CD4-positive, alpha-beta T cell treated with Interleukin-4 for 1 hour (primary cell): ENCODE data around the gene EEPD1.

Source experiments
- DNase-seq, 2 donors: peaks; one replicate each; pipeline ENCODE4 v3.0.0-alpha.2; 2020 to 2022

The EEPD1 gene

DNA sequence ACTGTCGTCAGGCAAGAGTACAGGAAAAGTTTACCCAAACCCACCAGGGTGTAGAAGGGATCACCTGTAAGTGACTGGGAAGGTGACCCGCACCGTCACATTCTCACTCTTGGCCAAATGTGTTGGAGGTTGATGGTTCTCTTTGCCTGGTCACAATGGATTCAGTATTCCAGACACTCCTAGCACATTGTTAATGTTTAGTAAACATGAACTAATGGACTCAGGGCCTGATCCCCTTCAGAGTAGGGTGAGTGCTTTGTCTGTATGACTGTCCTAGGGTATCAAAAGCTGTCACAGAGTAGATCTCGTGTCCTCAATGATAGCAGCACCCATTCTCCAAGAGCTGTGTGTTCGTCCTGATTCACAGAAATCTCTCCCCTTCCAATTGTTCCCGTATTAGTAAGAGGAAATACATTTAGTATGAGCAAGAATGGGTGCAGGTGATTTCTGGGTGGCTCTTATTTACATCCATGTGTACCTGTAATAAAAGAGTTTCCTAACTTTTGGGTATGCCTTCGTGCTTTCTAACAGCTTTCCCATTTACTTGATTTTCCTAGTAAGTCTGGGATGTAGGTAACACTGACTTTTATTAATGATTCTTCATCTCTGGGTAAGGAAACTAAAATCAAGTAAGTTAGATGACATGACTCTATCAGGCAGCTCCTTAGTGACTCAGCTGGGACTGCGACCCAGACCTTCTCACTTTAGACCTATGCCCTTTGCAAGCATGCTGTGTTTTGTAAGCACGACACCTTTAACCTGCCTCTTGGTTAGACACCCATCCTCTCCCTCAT, 4.7 kb downstream of the EEPD1 start:
- DNase-seq: no peak

DNA sequence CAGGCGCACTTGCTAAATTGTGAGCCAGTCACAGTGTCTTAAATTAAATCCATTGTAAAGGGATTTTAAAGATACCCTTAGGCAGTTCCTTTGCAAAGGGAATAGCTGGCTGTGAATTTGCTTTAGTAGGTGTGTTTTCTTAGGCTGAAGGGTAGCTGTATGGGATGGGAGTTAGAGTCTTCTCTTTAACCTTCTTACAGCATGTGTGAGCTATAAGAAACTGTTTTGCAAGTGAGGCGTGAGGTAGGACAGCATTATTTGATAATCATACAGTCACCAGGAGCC, 5.2 kb downstream of the EEPD1 start:
- no peak for DNase-seq

DNA sequence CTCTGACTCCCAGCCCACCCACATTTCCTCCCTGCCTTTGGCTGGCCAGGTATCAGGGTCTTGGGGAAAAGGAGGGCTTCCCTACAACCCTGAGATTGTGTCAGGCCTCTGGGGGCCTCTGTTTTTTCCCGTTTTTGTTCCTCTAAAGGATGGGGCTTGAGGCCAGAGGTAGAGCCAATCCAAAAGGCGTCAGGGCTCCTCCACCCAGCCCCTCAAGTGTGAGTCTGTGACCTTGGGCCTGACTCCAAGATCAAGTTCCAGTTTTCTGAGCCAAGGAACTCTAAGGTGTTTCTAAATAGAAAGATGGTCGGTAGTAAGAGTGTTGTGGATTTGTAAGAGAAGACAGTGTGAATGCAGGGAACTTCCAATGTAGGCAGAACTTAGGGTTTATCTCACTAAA, 6.6 kb downstream of the EEPD1 start:
- no peak for DNase-seq

DNA sequence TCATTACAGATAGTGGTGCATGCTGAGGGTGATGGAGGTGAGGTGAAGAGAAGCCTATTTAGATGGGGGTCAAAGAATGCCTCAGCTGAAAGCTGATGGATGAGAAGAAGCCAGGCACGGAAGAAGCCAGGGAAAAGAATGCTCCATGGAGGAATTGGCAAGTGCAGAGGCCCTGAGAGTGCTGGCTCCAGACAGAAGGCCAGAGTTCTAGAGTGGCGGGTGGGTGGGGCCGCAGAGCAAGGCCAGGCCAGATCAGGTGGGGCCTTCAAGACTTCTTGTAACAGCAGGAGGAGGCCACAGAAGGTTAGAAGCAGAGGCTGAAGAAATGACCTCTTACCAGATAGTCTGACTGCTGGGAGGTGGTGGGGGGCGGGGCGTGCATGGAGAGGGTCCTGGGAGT, 7.3 kb downstream of the EEPD1 start:
- no peak for DNase-seq

DNA sequence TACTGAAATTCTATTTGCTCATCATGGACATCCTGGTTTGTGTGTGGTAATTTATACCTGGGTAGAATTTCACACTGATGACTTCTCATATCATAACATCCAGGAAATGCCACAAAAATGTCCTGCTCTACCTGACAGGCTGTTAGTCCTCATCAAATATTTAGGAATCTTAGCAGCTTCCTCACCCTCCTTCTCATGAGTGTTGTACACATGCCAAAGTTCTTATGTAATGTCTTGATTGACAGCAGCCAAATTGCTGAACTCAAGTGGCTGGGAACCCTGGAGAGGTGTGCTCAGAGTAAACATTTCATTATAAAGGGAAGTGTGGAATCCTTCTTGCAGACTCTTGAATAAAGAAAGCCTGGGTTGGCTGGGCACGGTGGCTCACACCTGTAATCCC, 8.9 kb downstream of the EEPD1 start:
- DNase-seq: no peak

DNA sequence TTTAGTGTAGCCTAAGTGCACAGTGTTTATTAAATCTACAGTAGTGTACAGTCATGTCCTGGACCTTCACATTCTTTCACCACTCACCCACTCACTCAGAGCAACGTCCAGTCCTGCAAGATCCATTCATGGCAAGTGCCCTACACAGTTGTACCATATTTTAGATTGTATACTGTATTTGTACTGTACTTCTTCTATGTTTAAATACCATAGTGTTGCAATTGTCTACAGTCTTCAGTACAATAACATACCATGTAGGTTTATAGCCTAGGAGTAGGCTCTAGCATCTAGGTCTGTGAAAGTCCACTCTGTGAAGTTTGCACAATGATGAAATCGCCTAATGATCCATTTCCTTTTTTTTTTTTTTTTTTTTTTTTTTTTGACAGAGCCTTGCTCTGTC, 12.0 kb downstream of the EEPD1 start:
- DNase-seq: no peak

DNA sequence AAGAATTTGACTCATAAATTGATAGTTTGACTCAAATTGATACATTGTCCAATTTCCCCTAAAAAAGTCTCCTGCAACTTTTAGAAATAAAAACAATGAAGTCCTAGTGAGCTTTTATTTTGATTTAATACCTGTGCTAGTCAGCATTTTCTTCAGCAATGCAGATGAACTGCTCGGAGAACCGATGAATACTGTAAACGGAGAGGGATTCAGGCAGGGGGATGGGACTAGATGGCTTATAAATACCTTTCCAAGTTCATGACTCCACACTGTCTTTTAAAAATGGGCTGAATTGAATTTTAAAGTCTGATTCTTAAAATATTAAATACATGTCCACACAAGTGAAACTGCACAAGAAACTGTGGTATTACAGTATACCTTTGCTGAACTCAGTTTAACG, 12.7 kb downstream of the EEPD1 start:
- no peak for DNase-seq

DNA sequence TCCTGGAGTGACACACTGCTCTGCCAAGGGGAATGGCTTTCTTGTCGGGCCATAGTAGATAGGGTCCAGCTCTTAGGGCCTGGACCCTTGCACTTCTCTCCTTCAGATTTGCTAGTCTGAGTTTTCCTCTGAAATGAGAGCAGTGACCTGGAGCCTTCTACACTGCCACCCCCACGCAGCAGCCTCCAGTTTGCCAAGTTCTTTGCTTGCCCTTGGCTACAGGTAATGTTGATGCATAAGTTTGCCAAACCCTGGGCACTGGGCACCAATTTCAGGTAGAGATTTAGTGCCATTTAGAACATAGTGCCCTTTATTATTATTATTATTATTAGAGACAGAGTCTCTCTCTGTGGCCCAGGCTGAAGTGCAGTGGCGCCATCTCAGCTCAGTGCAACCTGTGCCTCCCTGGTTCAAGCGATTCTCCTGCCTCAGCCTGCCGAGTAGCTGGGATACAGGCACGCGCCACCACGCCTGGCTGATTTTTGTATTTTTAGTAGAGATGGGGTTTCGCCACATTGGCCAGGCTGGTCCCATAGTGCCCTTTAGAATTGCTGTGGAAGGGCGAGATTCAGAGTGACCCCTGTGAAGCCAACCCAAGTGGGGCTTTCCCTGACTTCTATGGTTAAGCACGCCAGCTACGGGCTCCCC, 14.5 kb downstream of the EEPD1 start:
- DNase-seq: no peak

DNA sequence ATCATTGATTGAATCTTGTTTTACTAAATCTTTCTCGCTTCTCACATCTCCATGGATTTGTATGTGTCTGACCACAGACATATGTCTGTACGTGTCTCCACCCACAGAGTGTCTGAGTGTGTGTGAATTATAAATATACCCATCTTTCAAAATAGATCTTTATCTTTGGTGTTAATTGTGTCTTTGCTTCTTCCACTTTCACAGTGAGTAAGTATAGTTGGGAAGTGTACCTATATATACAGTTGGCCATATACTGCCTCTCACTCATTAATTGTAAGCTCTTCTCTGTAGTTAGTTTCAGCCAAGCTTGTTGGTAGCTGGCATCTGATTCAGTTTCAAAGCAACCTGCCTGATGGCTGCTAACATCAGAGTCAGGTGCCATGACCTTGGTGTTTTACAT, 18.4 kb downstream of the EEPD1 start:
- no peak for DNase-seq

DNA sequence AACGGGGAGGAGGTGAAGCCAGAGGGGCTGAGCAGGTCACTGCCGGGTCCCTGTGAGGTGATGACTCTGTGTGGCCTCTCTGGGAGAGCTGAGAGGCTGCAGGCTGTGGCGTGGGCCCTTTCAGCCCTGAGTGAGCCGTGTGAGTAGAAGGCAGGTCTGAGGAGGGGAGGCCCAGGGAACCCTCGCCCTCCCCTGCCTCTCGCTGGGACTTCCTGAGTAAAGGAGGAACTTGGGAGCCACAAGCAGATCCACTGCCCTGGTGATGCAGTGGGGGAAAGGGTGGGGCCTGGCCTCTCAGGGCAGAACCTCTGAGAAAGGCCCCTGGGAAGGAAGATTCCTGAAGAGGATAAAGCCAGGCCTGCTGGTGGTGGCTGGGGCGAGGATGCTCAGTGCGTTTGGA, 22.8 kb downstream of the EEPD1 start:
- DNase-seq: peak in 1 of 2 donors; percentile 62

DNA sequence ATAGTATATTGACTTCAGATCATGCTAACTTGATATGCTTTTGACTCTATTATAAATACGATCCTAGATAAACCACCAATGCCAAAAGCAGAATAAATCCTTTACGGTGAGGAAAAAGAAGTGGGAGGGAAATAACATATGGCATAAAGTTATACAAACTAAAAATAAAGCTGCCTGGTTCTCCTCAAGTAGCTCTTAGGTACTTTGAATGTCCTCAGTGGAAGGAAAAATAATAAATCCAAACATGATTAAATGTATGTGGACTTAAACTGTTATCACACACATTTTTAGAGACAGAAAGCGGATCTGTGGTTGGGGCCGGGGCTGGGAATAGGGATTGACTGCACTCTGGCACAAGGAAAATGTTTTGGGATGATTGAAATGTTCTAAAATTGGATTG, 23.6 kb downstream of the EEPD1 start:
- no peak for DNase-seq

DNA sequence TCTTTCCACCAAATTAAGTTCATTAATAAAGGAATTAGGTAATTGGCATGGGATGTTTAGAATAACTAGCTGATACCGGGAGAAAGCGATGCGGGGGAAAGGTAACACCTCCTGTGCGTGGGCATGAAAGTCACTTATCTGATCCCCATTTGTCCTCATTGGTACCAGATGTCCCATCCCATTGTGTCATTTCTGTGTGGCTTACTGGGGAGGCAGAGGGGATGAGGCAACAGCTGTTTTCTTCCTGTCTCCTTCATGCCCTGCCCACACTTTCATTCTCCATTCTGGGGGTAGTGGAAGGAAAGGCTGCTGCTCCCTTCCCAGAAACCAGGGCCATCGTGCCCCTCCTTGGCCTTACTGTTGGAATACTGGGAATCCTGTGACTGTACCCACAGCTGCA, 27.1 kb downstream of the EEPD1 start:
- no peak for DNase-seq

DNA sequence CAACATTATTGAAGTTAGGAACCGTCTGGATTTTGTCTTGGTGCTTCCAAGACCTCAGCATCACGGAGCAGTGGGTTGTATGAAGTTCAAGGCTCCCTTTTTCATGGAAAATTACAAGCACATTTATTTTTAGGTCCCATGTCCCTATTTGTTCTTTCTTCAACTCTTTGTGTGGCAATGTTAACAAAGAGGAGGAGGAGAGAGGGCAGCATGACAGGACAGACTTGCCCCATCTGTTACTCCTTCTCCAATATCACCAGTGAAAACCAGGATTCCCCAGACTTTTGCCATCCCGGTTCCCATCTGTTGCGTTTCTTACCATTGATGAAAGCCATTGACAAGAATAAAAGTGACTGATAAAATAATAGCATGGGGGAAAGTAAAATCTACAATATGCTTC, 28.6 kb downstream of the EEPD1 start:
- DNase-seq: no peak

DNA sequence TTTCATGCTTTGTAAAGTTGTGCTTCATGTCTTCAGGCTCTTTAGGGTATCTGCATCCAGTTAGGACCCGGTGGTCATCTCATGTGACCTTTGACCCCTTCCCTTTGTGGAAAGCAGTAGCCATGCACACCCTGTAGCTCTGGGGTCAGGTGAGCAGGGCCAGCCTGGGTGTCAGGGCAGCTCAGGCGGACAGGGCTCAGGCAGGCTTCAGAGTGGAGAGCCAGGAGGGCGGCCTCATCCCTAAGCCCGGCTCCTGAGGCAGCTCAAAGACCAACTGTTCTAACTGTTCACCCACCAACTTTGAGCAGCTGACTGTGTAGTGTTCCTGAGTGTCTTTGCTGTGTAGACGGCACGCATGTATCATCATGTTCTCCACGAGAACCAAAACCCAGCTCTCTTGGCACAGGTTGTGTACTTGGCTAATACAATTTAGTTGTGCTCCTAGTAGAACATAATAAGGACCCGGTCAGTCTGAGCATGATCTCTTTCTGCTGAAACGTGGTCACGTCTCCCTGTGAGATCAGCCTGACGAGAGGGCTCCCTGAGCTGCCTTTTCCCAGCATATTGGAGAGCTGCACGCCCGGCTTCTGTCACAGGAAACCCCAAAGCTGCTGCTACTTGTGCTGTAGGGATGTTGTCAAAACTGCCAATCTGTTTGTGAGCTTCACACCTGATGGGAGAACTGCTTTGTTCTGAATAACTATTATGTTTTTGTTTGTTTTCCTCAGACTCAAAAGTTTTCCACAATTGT, 30.0 kb downstream of the EEPD1 start:
- DNase-seq: no peak

DNA sequence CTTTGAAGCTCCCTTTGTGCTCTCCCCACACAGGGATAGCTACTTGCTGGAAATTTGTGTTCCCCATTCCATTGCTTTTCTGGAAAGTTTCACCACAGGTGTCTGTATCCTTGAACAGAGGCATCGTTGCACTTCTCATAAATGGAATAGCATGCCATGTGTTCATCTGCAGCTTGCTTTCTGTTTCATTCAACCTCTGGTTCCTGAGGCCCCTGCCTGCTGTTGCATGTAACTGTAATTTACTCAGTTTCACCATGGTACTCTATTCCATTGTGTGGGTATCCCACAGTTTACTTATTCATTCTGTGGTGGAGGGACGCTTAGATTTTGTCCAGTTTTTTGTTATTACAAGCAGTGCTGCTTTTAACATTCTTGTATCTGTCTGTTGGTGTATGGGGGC, 32.0 kb downstream of the EEPD1 start:
- no peak for DNase-seq

DNA sequence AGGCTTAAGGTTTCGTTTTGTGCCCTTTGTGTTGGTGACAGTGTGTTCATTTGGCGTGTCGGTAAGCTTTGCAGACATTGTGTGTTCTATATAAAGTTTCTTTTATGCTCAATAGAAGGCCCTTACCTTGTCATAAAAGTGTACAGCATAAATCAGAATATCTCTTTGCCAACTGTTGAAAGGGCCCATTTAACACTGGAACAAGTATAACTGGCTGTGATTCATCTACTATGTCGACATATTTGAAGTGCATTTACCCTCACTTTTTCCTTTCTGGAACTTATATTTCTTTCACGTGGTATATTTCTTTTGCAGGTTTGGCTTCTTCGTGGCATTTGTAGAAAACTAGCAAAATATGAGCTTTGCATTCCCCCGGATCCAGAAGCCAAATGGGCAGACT, 32.7 kb downstream of the EEPD1 start:
- no peak for DNase-seq

DNA sequence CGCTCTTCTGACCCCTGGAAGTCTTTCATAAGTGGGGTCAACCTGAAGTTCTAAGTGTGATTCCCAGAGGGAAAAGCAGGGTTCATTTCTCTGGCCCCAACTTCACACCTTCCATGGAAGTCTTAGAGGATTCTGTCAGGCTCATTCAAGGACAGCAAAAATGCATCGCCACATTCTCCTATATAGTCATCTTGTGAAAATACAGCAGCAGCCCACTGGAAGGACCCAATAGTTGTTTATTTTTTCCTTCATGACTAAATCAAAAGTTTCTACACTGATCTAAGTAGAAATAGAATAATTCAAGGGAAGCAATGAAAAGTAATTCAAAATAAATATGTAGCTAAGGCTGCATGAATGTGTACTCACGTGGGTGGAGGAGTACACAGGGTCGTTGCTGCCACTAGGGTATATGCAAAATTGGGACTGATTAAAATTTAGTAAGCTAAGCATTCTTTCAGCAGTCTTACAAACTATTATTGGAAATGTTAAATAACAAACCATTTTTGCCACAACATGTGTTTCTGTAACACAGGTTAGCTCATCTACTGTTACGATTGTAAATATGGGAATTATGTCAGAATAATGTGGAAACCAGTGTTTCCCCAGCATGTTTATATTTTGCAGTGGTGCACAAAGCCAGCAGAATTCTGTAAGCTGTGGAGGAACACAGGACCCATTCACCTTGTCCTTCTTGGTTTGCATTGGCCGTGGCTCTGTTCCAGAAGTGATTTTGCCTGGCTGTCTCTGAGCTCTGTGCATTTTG, 33.5 kb downstream of the EEPD1 start:
- DNase-seq: no peak

DNA sequence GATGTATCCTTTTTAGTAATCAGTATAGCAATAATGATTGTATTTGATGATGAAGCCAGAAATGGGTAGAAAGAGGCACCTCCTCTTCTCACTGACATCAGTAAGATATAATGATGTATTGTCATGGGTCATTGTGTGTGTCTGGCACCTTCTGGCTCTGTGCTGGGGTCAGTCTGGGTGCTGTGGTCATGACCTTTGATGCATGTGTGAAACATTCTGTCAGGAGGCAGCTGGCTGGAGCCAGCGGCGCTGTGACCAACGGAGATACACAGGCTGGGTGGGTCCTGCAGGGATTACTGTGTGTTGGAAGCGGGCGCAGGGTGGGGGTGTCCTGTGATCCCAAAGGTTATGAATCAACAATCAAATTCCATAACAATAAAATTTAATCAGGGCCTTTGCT, 35.2 kb downstream of the EEPD1 start:
- no peak for DNase-seq

DNA sequence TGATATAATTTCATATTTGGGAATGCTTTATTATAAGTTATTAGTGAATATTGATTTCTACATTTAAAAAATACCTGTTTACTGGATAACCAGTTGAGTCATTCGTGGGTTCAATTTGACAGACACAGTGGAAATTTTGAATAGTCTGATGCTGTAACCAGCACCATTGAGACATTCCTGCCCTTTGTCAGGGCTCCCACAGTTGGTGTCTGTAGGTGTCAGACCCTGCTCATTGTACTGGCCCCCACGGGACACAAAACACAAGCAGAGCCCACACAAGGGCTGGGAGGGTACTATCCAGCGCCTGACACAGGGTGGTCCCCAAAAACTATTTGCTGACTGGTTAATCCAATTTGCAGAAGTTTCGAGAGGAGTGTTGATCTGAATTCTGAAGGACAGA, 35.9 kb downstream of the EEPD1 start:
- DNase-seq: no peak

DNA sequence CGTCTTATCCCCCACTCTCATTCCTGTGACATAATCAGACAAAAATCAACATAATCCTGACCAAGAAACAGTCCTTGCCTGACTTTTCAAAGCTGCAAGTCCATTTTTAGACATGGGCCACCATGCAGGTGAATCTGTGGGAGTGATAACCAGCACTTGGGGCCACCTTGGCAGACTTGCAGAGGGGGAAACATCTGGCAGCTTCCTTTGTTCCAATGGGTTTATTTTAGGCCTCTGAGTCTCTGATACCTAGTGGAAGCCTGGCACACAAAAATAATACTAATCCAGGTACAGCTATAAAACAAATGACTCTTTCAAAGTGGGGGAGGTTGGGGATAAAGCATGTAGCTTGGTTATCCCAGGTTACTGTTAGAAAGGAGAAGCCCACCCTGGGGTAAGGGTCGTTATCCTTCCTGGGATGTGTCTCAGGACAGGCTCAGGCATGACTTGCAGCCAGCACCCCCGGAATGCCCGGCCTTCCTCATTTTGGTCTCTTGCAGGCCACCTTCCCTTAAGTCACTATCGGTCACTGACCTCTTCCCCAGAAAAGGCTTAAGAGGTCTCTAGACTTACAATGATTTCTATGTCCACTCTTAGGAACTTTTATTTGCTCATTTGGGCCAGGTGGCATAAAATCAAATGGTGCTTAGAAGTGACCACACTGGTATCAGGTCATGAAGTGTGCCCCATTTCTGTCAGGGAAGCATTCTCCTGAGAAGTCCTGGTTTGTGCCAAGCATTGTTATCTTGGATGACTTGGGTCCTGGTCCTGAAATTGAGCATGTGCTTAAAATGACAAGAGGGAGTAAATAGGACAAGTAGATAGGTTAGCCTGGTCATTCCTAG, 37.6 kb downstream of the EEPD1 start:
- DNase-seq: peak in 1 of 2 donors; percentile 62

DNA sequence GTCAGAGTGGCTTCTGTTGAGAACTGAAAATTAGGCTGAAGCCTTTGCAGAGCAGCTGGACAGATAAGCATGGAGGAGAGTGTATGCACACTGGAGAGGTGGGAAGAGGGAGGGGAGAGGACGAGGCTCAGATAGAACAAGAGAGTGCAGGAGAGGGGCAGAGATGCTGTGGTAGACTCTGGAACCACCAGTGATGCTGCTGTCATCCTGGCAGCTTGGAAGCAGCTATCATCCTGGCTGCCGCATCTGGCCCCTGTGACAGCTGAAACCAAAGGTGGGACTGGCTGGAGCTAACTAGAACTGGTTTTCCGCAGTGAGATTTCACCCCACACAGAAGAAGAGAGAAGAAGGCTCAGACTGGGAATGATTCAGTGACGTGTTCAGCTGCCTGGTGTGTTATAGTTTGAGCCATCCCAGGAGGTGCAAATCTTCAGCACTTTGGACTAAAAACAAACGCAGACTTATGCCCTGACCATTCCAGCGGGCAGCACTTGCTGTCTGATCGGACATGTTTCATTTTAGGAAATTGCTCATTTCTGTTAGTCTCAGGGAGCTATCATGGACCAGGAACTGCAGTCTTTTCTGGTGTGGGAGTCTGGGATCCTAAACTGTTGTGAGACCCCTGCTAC, 38.4 kb downstream of the EEPD1 start:
- no peak for DNase-seq
